Hepatocyte (in vitro differentiated cells): Measurements from ENCODE around the gene MYOF. TPM values are rescaled to one million over a fixed set of nuclear protein-coding genes. Genes with fewer than 3 reads are reported as not detected.

Experiments
- DNase-seq: peaks from one replicate; pipeline ENCODE4 v3.0.0-alpha.2; 2016; ENCODE audit warnings: low spot score
- H2AFZ ChIP-seq: fragments of 200-600 bp; sonication (generic); 2 replicates; pipeline ENCODE4 v1.6.0; 2016; ENCODE audit warnings: antibody characterized with exemption, mild to moderate bottlenecking
- H3K27ac ChIP-seq: fragments of 200-600 bp; sonication (generic); 2 replicates; pipeline ENCODE4 v1.5.1; 2016; ENCODE audit warnings: mild to moderate bottlenecking
- H3K27me3 ChIP-seq: fragments of 200-600 bp; sonication (generic); 2 replicates; pipeline ENCODE4 v1.6.1; 2016
- H3K36me3 ChIP-seq: fragments of 200-600 bp; sonication (generic); replicated peaks from 2 replicates; pipeline ENCODE4 v1.5.1; 2016; ENCODE audit warnings: low read depth; ENCODE audit not compliant: insufficient read depth
- H3K4me1 ChIP-seq: fragments of 200-600 bp; sonication (generic); 2 replicates; pipeline ENCODE4 v1.5.1; 2016; ENCODE audit warnings: mild to moderate bottlenecking, moderate library complexity; ENCODE audit not compliant: insufficient read depth
- H3K4me2 ChIP-seq: fragments of 200-600 bp; sonication (generic); 2 replicates; pipeline ENCODE4 v1.6.0; 2016
- H3K4me3 ChIP-seq: fragments of 200-600 bp; sonication (generic); 2 replicates; pipeline ENCODE4 v1.5.1; 2016; ENCODE audit warnings: mild to moderate bottlenecking
- H3K79me2 ChIP-seq: fragments of 200-600 bp; sonication (generic); 2 replicates; pipeline ENCODE4 v1.6.0; 2017; ENCODE audit warnings: mild to moderate bottlenecking
- H3K9me2 ChIP-seq: fragments of 200-600 bp; sonication (generic); replicated peaks from 2 replicates; pipeline ENCODE4 v1.6.0; 2017; ENCODE audit warnings: mild to moderate bottlenecking; ENCODE audit not compliant: insufficient read depth
- H3K9me3 ChIP-seq: fragments of 200-600 bp; sonication (generic); 2 replicates; pipeline ENCODE4 v1.5.1; 2016; ENCODE audit warnings: low read depth, mild to moderate bottlenecking
- H4K20me1 ChIP-seq: fragments of 200-600 bp; sonication (generic); 2 replicates; pipeline ENCODE4 v1.6.0; 2016; ENCODE audit warnings: mild to moderate bottlenecking; ENCODE audit not compliant: insufficient read depth, poor library complexity, severe bottlenecking
- CTCF ChIP-seq: fragments of 200-600 bp; sonication (generic); IDR thresholded peaks from 2 replicates; pipeline ENCODE4 v1.5.1; 2016; ENCODE audit warnings: antibody characterized with exemption, mild to moderate bottlenecking; ENCODE audit not compliant: poor library complexity
- EZH2 ChIP-seq: fragments of 200-600 bp; sonication (generic); IDR thresholded peaks from 2 replicates; pipeline ENCODE4 v1.6.1; 2016; ENCODE audit warnings: antibody characterized with exemption, mild to moderate bottlenecking, borderline replicate concordance
- EZH2phosphoT487 ChIP-seq: fragments of 200-600 bp; sonication (generic); IDR thresholded peaks from one replicate; pipeline ENCODE4 v1.6.1; 2018; ENCODE audit warnings: antibody characterized with exemption, mild to moderate bottlenecking, low read depth, moderate library complexity; ENCODE audit not compliant: unreplicated experiment, severe bottlenecking
- WGBS: methylation state at CpG from one replicate; pipeline ENCODE4 v1.1.6; 2016; ENCODE audit warnings: low lambda C conversion rate; ENCODE audit errors: missing lambda C conversion rate; 5-methylcytosine and 5-hydroxymethylcytosine counted together
- polyA plus RNA-seq: library from polyadenylated mRNA; unstranded; fragments of >200 nt; fragmentation: Nextera tagmentation; extraction: Ambion mirVana; gene quantifications from 2 replicates; pipeline ENCODE4 v1.2.1, GENCODE V29; 2016
- total RNA-seq: library from RNA; depleted of rRNA; stranded (reverse); fragments of >200 nt; gene quantifications from 2 replicates; pipeline ENCODE4 v1.2.3, GENCODE V29; 2014

MYOF gene
- total and polyA plus RNA-seq, 2 experiments from 2014 or later = 16.6 to 47.9 TPM

GRCh38 chr10:93300288-93300917 is 181.7 kb downstream of the MYOF start:
- Histone ChIP-seq H3K9me3 (no peaks in the 10 kb centered on the region), H3K4me2 (peak overlapping the region; percentile 59), H3K27ac (no peak overlapping the region), H3K36me3 (no peaks in the 10 kb centered on the region), H4K20me1 (no peaks in the 10 kb centered on the region), H3K4me1 (peaks cover 6% of the 10 kb centered on the region), H3K9me2 (no peaks in the 10 kb centered on the region), H2AFZ (peak overlapping the region; percentile 54), H3K79me2 (no peaks in the 10 kb centered on the region), H3K27me3 (no peaks in the 10 kb centered on the region), H3K4me3 (no peak overlapping the region)
- WGBS = 71% methylated on average over 7 of the region's 7 CpGs
- no peak for TF ChIP-seq EZH2
- no peak for DNase-seq

- H4K20me1 ChIP-seq = no peaks in the 10 kb centered on the region
- TF ChIP-seq EZH2phosphoT487 (no peak), EZH2 (no peak), CTCF (no peak)
- no peak overlapping the region for H3K27ac ChIP-seq
- H3K79me2 ChIP-seq = no peaks in the 10 kb centered on the region
- no peaks in the 10 kb centered on the region for H3K9me3 ChIP-seq
- H3K36me3 ChIP-seq = no peaks in the 10 kb centered on the region
- H3K4me2 ChIP-seq = peak overlapping the region; percentile 59
- peak overlapping the region; percentile 54 for H2AFZ ChIP-seq
- peaks cover 6% of the 10 kb centered on the region for H3K4me1 ChIP-seq
- 36% methylated on average over 18 of the region's 18 CpGs for WGBS
- no peaks in the 10 kb centered on the region for H3K27me3 ChIP-seq
- no peak overlapping the region for H3K4me3 ChIP-seq
- no peaks in the 10 kb centered on the region for H3K9me2 ChIP-seq
- no peak for DNase-seq
These were observed 182.4 kb downstream of the MYOF start for GRCh38 chr10:93299606-93300287.

- Histone ChIP-seq H3K9me3 (no peaks in the 10 kb centered on the region), H3K9me2 (no peaks in the 10 kb centered on the region), H3K27ac (no peak overlapping the region), H3K4me3 (no peak overlapping the region), H3K4me2 (peak overlapping the region; percentile 59), H3K27me3 (no peaks in the 10 kb centered on the region), H3K4me1 (peaks cover 6% of the 10 kb centered on the region), H3K36me3 (no peaks in the 10 kb centered on the region), H4K20me1 (no peaks in the 10 kb centered on the region), H2AFZ (no peak overlapping the region), H3K79me2 (no peaks in the 10 kb centered on the region)
- 35% methylated on average over 6 of the region's 6 CpGs for WGBS
- DNase-seq = no peak
- no peak for TF ChIP-seq EZH2phosphoT487
- TF ChIP-seq EZH2 = no peak
- no peak for TF ChIP-seq CTCF
These were observed 182.9 kb downstream of the MYOF start for GRCh38 chr10:93299195-93299594.

GRCh38 chr10:93296151-93296550 is 186.0 kb downstream of the MYOF start:
- H3K4me3 ChIP-seq = no peak overlapping the region
- no peak for TF ChIP-seq EZH2phosphoT487
- no peak for TF ChIP-seq CTCF
- no peak for TF ChIP-seq EZH2
- no peak for DNase-seq
- no peaks in the 10 kb centered on the region for H3K9me2 ChIP-seq
- no peaks in the 10 kb centered on the region for H3K79me2 ChIP-seq
- H3K27me3 ChIP-seq = no peaks in the 10 kb centered on the region
- H3K9me3 ChIP-seq = no peaks in the 10 kb centered on the region
- no peaks in the 10 kb centered on the region for H3K36me3 ChIP-seq
- H3K4me2 ChIP-seq = no peak overlapping the region
- no peak overlapping the region for H2AFZ ChIP-seq
- 87% methylated on average over 4 of the region's 4 CpGs for WGBS
- H4K20me1 ChIP-seq = no peaks in the 10 kb centered on the region
- H3K4me1 ChIP-seq = peaks cover 6% of the 10 kb centered on the region
- H3K27ac ChIP-seq = no peak overlapping the region
